ENCODE measurements around the gene PHF2. TPM values are rescaled to one million over a fixed set of nuclear protein-coding genes. Genes with fewer than 3 reads are reported as not detected.

PHF2 gene
- 10 to 100 TPM; 36.7 to 46.6 (median 46.2) TPM for polyA plus RNA-seq (ENCODE audit: insufficient read depth in 1 of 5, insufficient read length in 5 of 5, low replicate concordance in 1 of 5)
- long read RNA-seq, donor 1, full-length matches to known transcripts: 1 of 1 reads
- long read RNA-seq, donor 1, partial matches to known transcripts: 0 of 1 reads
- long read RNA-seq, donor 1, other reads (novel, unspliced or antisense): 0 of 1 reads
- long read RNA-seq, donor 2, full-length matches to known transcripts: 1 of 1 reads
- long read RNA-seq, donor 2, partial matches to known transcripts: 0 of 1 reads
- long read RNA-seq, donor 2, other reads (novel, unspliced or antisense): 0 of 1 reads
- long read RNA-seq, donor 3: 0 reads
- long read RNA-seq, donor 4: 0 reads
- long read RNA-seq, donor 5, partial matches to known transcripts: 5 of 5 reads
- long read RNA-seq, donor 5, other reads (novel, unspliced or antisense): 0 of 5 reads
- long read RNA-seq, donor 6: 0 reads
- long read RNA-seq, donor 7: 0 reads
- long read RNA-seq, donor 8: 0 reads

GRCh38 chr9:93576258-93577077, at the start of gene PHF2:
TSS of gene PHF2 (plus strand) at chr9:93576584. CDS start at chr9:93576774, 190 bp downstream.
- peak in 1 of 2 donors; percentile 28 for DNase-seq

GRCh38 chr9:93531374-93531773, 45.0 kb upstream of the PHF2 start:
- no peak for DNase-seq

- DNase-seq: no peak
Observed at GRCh38 chr9:93532141-93532540, 44.2 kb upstream of the PHF2 start.

GRCh38 chr9:93533863-93534262, 42.5 kb upstream of the PHF2 start:
- DNase-seq: no peak

- DNase-seq: no peak
Observed at GRCh38 chr9:93536167-93536566, 40.2 kb upstream of the PHF2 start.

- DNase-seq: no peak
Observed at GRCh38 chr9:93536874-93537273, 39.5 kb upstream of the PHF2 start.

- DNase-seq: no peak
Observed at GRCh38 chr9:93540305-93540704, 36.1 kb upstream of the PHF2 start.

- DNase-seq: no peak
Observed at GRCh38 chr9:93541005-93541404, 35.4 kb upstream of the PHF2 start.

- DNase-seq: no peak
Observed at GRCh38 chr9:93541581-93542349, 34.6 kb upstream of the PHF2 start.

GRCh38 chr9:93543117-93543516, 33.3 kb upstream of the PHF2 start:
- no peak for DNase-seq

- DNase-seq: no peak
Observed at GRCh38 chr9:93546356-93546755, 30.0 kb upstream of the PHF2 start.

- no peak for DNase-seq
Observed at GRCh38 chr9:93549611-93550010, 26.8 kb upstream of the PHF2 start.

- no peak for DNase-seq
Observed at GRCh38 chr9:93552923-93553322, 23.5 kb upstream of the PHF2 start.

- no peak for DNase-seq
Observed at GRCh38 chr9:93555370-93555769, 21.0 kb upstream of the PHF2 start.

GRCh38 chr9:93557366-93558137, 18.8 kb upstream of the PHF2 start:
- no peak for DNase-seq

- no peak for DNase-seq
Observed at GRCh38 chr9:93558503-93558902, 17.9 kb upstream of the PHF2 start.

GRCh38 chr9:93560991-93561390, 15.4 kb upstream of the PHF2 start:
- no peak for DNase-seq

- DNase-seq: no peak
Observed at GRCh38 chr9:93562157-93562556, 14.2 kb upstream of the PHF2 start.

GRCh38 chr9:93565089-93565488, 11.3 kb upstream of the PHF2 start:
- no peak for DNase-seq

GRCh38 chr9:93566408-93567270, 9.7 kb upstream of the PHF2 start:
- DNase-seq: peak; percentile 97
